Rectal smooth muscle tissue (tissue), 1 donor: ENCODE results near the gene SLC16A12.

Experiments
- H3K27ac ChIP-seq: one replicate; pipeline ENCODE4 v1.7.0; 2013; ENCODE audit warnings: low read depth, low read length, inconsistent platforms
- H3K27me3 ChIP-seq: one replicate; pipeline ENCODE4 v1.7.0; 2013; ENCODE audit warnings: low read length; ENCODE audit not compliant: control insufficient read depth, insufficient read depth
- H3K36me3 ChIP-seq: one replicate; pipeline ENCODE4 v1.7.0; 2013; ENCODE audit warnings: low read length; ENCODE audit not compliant: control insufficient read depth, insufficient read depth
- H3K4me1 ChIP-seq: one replicate; pipeline ENCODE4 v1.7.0; 2013; ENCODE audit warnings: low read length; ENCODE audit not compliant: control insufficient read depth, insufficient read depth
- H3K4me3 ChIP-seq: one replicate; pipeline ENCODE4 v1.7.0; 2013; ENCODE audit warnings: low read length
- H3K9ac ChIP-seq: one replicate; pipeline ENCODE4 v1.7.0; 2013; ENCODE audit warnings: low read length

SLC16A12 gene

DNA sequence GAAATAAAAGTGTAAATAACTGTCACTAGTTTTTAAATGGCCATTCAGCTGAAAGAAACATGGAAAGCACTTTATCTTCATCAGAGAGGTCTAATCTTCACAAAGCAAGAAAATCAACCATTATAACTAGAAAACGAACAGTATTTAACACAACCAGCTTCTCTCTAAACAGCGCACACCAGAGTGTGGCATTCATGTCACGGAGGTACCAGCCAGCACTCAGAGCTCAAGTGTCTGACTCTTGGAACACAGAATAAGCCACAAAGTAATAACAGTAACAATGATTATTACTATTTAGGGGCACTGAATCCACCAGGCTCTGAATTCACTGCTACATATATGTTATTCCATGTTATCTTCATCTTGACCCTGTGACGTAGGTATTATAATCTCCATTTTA is 60.9 kb downstream of the SLC16A12 start:
- H3K27ac ChIP-seq = peak overlapping the region; percentile 33
- H3K36me3 ChIP-seq = no peaks in the 10 kb centered on the region
- H3K4me1 ChIP-seq = peaks cover 29% of the 10 kb centered on the region
- no peak overlapping the region for H3K9ac ChIP-seq
- H3K4me3 ChIP-seq = no peak overlapping the region
- no peaks in the 10 kb centered on the region for H3K27me3 ChIP-seq

DNA sequence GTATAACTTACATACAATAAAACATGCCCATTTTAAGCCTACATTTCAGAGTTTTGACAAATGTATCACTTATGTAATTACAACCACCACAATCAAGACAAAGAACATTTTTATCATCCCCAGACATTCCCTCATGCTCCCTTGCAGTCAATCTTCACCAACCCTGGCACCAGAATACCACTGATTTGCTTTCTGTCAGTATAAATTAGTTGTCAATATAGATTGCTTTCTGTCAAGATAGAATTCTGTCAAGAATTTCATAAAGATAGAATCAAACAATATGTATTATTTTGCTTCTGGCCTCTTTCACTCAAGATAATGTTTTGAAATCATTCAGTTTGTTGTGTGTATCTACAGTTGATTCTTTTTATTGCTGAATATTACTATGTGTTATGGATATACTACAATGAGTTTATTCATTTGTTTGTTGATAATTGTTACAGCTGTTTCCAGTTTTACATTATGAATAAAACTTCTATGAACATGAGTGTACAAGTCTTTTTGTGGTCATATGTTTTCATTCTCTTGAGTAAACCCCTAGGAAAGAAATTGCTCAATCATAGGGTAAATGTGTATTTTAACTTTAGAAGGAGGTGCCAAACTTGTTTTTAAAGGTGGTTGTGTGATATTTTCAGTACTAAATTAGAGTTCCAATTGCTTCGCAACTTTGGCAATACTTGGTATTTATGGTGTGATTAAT is 64.1 kb downstream of the SLC16A12 start:
- Histone ChIP-seq H3K27me3 (no peaks in the 10 kb centered on the region), H3K9ac (no peak overlapping the region), H3K36me3 (no peaks in the 10 kb centered on the region), H3K27ac (no peak overlapping the region), H3K4me1 (peaks cover 12% of the 10 kb centered on the region), H3K4me3 (no peak overlapping the region)

DNA sequence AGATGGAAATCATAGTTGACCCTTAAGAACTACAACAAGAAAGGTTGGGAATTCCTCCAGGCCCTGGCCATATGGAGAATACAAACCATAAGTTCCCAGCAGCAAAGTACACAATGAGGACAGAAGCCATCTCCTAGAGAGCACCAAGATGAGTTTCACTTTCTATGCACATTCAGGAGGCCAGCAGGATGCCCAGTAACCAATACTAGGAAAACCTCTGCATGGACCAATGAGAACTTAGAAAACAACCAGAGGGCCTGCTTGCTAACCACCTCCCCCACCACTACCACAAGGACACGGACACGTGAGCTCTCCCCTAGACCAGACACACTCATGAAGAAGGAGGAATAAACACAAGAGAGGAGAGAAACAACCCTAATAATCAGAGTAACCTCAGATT is 64.8 kb downstream of the SLC16A12 start:
- Histone ChIP-seq H3K27me3 (no peaks in the 10 kb centered on the region), H3K4me3 (no peak overlapping the region), H3K27ac (no peak overlapping the region), H3K9ac (no peak overlapping the region), H3K36me3 (no peaks in the 10 kb centered on the region), H3K4me1 (peaks cover 7% of the 10 kb centered on the region)

DNA sequence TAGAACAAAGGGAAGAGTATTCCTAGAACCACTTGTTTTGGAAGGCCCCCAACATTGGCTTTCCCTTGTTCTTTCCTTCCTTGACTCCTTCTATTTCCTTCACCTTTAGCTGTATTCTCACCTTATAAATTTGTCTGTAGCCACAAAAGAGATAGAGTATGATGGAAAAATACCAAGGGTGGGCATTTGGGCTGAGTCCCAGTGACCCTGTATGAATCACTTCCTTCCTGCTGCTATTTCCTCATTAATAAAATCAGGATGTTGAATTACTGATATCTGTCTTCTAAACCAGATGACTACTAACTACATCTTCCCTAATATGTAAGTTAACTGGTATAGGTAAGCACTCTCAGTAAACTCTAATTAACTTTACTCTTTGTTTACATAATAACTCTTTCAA is 65.9 kb downstream of the SLC16A12 start:
- no peak overlapping the region for H3K27ac ChIP-seq

DNA sequence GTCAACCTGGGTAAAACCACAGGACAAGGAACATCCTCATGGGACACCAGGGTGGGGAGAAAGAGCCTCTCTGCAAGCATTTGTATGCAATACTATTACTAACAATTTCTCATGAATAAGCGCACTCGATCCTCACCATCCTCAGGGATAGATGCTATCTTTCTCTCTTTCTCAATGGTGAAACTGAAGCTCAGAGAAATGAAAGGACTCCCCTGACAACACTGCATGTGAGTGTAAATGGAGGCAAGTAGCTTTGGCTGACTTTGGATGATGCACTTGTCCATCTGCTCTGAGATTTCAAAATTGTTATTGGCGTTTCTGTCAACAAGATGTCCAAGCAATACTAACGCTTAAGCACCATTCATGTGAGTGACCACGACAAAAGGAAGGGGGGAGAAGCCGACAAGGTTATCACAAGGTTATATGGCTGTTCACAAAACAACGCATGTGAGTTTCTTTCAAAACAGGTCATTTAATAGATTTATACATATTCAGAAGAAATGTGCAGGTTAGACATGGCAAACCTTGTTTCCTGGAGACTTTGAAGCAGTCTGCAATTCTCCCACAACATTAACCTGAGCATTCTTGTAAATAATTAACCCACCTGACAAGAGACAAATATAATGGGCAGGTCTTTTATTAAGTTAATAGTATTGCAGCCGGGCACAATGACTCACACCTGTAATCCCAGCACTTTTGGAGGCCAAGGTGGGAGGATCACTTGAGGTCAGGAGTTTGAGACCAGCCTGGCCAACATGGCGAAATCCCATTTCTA is 67.0 kb downstream of the SLC16A12 start:
- no peaks in the 10 kb centered on the region for H3K27me3 ChIP-seq
- H3K9ac ChIP-seq = no peak overlapping the region
- no peaks in the 10 kb centered on the region for H3K36me3 ChIP-seq
- no peak overlapping the region for H3K27ac ChIP-seq
- no peak overlapping the region for H3K4me3 ChIP-seq
- no peaks in the 10 kb centered on the region for H3K4me1 ChIP-seq

More for the DNA sequence above, 65.9 kb downstream of the SLC16A12 start:
- Histone ChIP-seq H3K4me1 (no peaks in the 10 kb centered on the region), H3K27me3 (no peaks in the 10 kb centered on the region), H3K4me3 (no peak overlapping the region), H3K9ac (no peak overlapping the region), H3K36me3 (no peaks in the 10 kb centered on the region)

DNA sequence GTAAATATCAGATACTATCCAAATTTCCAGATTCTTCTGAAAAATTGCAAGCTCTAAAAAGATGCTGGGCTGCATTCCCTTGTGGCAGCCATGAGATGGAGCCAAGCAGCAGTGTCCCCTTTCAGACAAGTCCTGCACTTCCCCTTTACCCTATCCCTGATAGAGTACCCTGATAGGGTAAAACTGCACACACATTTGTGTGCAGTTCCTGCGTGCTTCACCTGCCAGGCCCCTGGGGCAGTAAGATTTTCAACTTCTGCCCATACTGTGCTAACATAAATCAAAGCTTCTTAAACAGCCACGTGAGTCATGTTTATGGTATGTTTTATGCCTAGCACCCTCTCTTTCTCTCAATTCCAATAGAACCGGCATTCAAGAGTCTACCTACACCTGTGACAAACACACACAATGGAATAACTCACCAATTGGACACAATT is 68.8 kb downstream of the SLC16A12 start:
- H3K36me3 ChIP-seq = no peaks in the 10 kb centered on the region
- no peak overlapping the region for H3K9ac ChIP-seq
- no peaks in the 10 kb centered on the region for H3K27me3 ChIP-seq
- H3K4me1 ChIP-seq = no peaks in the 10 kb centered on the region
- no peak overlapping the region for H3K4me3 ChIP-seq
- H3K27ac ChIP-seq = no peak overlapping the region

DNA sequence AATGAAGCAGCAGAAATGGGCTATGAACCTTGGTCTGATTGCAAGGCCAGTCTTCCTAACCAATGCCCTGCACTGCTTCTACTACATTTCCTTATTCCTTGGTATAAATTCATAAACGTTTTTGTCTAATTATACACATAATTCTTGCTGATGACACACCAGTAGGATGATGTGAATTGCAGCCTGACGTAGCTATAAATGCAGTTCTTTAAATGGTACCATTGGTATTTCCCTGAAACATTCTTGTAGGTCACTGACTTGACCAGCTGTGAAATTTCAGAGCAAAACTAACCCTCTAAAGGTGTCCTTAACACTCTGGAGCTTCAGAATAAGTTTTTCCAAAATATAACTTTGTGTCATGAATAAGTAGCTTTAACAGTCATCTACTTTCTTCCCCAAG is 70.2 kb downstream of the SLC16A12 start:
- H3K9ac ChIP-seq = no peak overlapping the region
- H3K27ac ChIP-seq = no peak overlapping the region
- no peaks in the 10 kb centered on the region for H3K4me1 ChIP-seq

DNA sequence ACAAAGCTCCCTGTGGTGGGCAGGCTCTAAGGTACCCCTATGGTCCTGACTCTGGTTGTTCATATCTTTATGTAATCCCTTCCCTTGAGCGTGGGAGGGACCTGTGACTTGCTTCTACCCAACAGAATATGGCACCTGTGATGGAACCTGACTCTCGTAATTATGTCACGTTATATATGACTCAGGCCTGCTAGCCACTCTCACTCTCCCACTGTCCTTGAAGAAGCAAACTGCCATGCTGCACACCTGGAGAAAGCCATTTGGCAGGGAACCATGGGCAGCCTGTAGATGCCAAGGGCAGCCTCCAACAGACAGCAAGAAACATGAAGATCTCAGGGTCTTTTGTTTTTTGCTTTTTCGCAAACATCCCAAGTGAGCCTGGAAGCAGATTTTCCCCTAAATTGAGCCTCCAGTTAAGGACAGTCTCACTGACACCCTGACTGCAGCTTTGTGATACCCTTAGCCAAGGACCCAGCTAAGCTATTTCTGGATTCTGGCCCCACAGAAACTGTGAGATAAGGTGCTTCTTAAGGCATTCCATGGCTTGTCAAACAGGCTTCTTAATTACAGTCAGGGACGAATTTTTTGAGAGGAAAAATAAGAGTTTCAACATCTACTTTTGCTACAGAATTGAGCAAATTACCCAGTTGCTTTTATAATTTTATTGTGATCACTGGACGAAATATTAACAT is 71.4 kb downstream of the SLC16A12 start:
- Histone ChIP-seq H3K9ac (no peak overlapping the region), H3K27me3 (no peaks in the 10 kb centered on the region), H3K4me3 (no peak overlapping the region), H3K36me3 (no peaks in the 10 kb centered on the region), H3K4me1 (no peaks in the 10 kb centered on the region), H3K27ac (no peak overlapping the region)

More for the DNA sequence above, 70.2 kb downstream of the SLC16A12 start:
- Histone ChIP-seq H3K4me3 (no peak overlapping the region), H3K27me3 (no peaks in the 10 kb centered on the region), H3K36me3 (no peaks in the 10 kb centered on the region)

DNA sequence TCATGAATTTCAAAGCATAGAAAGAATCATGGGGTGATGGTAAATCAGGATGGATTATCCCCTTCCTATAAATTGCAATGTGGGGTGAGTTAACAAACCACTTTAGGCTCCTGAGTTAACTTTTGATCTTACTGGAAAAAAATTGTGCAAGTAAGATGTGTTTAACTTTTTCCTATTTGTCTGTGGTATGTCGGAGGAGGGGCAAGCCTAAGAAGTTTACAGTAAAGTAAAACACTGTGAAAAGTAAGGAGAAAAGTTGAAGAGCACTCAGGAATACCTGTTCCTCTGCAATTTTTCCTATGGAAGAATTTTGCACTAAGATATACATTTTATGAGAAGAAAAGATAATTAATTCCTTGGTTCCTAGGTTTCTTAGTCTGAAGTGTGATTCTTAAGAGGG is 76.6 kb downstream of the SLC16A12 start:
- Histone ChIP-seq H3K4me3 (no peak overlapping the region), H3K27me3 (no peaks in the 10 kb centered on the region), H3K27ac (no peak overlapping the region), H3K4me1 (no peaks in the 10 kb centered on the region), H3K36me3 (no peaks in the 10 kb centered on the region), H3K9ac (no peak overlapping the region)

DNA sequence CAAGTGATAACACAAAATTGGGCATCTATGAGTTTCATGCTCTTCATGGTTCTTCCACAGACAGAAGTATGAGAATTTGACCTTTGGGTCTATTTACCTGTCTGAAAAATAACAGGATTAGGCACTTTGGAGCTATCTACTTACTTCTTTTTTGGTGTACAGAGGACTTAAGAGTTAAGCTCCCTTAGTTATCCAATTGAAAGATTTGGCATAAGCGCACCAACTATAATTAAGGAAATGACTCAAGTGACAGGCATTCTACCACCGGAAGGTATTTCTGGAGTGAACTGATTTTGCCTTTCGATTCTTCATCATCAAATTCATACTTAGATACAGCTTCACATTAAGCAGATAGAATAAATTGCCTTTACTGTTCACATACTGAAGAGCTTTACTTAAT is 77.1 kb downstream of the SLC16A12 start:
- Histone ChIP-seq H3K4me3 (no peak overlapping the region), H3K27ac (no peak overlapping the region), H3K4me1 (no peaks in the 10 kb centered on the region), H3K27me3 (no peaks in the 10 kb centered on the region), H3K9ac (no peak overlapping the region), H3K36me3 (no peaks in the 10 kb centered on the region)

DNA sequence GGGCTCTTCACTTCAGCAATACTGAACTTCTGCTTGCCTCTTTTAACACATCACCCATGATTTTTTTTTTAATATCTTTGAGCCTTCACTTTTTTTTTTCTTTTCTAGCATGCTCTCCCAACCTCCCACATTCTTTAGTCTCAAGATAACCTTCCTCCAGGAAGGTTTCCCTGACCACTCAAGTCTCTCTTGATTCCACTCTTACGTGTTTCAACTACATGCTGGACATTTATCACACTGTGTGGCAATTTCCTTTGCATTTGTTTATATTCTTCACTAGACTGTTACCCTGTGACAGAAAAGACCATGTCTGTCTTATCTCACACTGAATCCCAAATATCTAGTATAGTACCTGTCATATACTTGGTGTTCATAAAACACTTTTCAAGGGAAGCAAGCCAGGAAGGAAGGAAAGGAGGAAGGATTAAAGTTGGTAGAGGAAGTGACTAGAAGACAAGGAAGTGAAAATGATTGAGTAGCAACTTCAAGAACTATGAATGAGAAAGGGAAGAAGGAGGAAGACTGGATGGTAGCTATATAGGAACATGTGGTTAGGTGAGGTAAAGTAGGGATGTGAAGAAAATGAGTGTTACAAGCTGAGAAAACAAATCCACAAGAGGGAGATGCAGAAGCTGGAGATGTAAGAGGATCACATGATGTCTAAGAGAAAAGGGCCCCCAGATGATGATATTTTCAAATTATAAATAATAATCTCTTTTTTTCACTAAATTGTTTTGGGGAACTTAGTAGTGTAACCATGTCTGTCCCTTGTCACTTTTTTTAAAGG is 80.6 kb downstream of the SLC16A12 start:
- Histone ChIP-seq H3K9ac (no peak overlapping the region), H3K27ac (no peak overlapping the region), H3K27me3 (no peaks in the 10 kb centered on the region), H3K4me3 (no peak overlapping the region), H3K36me3 (no peaks in the 10 kb centered on the region), H3K4me1 (no peaks in the 10 kb centered on the region)

DNA sequence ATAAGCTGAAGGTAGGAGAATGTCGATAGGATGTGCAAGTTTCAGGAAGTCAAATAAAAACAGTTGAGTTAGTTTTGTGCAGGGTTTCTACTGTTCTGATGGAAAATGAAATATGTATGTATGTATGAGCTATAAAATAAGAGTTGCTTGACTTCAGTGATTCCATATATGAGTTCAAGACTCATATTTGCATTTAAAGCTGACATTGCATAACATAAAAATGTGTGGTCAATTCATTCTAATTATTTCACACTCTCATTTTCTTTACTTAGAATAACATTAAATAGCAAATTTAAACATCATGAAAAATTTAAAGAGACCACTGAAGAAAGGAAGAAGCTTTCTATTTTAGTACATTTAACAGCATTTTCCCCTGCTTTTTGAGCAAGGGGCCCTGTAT is 83.2 kb downstream of the SLC16A12 start:
- H3K27me3 ChIP-seq = no peaks in the 10 kb centered on the region
- no peaks in the 10 kb centered on the region for H3K4me1 ChIP-seq
- no peaks in the 10 kb centered on the region for H3K36me3 ChIP-seq
- H3K9ac ChIP-seq = no peak overlapping the region
- no peak overlapping the region for H3K4me3 ChIP-seq
- H3K27ac ChIP-seq = no peak overlapping the region
